ENCODE measurements around the gene SCN2A.

SCN2A gene

DNA sequence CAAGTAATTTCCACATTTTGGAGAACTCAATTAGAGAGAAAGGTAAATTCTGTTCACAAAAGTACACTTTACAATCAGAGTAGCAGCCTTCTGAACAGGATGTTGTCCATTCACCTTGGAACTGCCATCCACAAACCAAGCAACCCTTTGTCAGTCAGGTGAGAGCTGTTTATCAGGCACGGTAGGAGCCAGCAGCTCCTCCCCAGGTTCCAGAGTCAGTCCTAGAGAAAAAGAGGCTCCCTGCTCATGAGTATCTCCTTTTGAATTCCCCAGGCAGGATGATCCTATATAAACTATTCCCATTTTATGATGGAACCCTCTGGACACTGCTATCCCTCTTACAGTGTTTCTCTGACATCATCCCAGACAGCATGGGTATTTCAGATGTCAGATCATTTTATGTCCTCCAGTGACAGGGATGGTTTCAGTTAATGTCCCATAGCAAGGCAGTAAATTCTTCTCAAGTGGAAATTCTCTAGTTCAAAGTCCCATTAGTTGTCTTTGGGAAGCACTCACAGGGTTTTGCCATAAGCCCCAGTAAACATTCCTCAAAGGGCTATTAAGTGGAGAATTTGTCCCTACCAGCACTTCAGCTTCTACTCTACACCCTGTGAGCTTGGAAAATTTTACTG lies 195.8 kb downstream of the SCN2A start:
- Histone ChIP-seq H3K9me3 (ENCODE audit: severe bottlenecking) (no peaks in the 10 kb centered on the region), H3K4me1 (ENCODE audit: insufficient read depth, poor library complexity, severe bottlenecking) (no peaks in the 10 kb centered on the region), H3K27me3 (ENCODE audit: insufficient read depth, poor library complexity, severe bottlenecking) (no peaks in the 10 kb centered on the region), H3K36me3 (ENCODE audit: low read depth) (no peaks in the 10 kb centered on the region), H3K27ac (ENCODE audit: poor library complexity, severe bottlenecking) (no peak overlapping the region), H3K4me3 (ENCODE audit: severe bottlenecking) (no peak overlapping the region)
- DNase-seq (ENCODE audit: low spot score) = no peak
- no peak for ATAC-seq (ENCODE audit: low read depth)
- TF ChIP-seq, protein P1, sequence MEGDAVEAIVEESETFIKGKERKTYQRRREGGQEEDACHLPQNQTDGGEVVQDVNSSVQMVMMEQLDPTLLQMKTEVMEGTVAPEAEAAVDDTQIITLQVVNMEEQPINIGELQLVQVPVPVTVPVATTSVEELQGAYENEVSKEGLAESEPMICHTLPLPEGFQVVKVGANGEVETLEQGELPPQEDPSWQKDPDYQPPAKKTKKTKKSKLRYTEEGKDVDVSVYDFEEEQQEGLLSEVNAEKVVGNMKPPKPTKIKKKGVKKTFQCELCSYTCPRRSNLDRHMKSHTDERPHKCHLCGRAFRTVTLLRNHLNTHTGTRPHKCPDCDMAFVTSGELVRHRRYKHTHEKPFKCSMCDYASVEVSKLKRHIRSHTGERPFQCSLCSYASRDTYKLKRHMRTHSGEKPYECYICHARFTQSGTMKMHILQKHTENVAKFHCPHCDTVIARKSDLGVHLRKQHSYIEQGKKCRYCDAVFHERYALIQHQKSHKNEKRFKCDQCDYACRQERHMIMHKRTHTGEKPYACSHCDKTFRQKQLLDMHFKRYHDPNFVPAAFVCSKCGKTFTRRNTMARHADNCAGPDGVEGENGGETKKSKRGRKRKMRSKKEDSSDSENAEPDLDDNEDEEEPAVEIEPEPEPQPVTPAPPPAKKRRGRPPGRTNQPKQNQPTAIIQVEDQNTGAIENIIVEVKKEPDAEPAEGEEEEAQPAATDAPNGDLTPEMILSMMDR (IDR thresholded peaks at IDR 0.05; ENCODE audit: poor library complexity, severe bottlenecking) = no peak

DNA sequence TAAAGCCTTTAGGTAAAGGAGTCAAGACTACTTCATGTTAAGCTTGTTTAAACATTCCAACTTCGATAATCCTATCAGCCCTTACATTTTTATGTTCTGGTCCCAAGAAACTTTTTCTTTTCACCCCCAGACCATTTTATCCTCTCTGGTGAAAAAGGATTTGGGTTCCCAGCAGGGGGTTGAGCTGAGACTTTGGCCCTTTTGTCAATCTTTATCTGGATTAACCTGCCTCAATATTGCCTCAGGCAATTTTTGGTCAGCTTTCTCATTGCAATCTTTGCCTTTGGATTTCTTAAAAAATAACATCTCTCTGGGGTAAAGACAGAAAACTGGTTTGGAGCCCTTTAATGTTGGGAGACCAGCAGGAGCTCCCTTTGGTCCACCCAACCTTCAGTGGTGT lies 196.4 kb downstream of the SCN2A start:
- TF ChIP-seq, protein P1 (IDR thresholded peaks at IDR 0.05; ENCODE audit: poor library complexity, severe bottlenecking) = no peak

DNA sequence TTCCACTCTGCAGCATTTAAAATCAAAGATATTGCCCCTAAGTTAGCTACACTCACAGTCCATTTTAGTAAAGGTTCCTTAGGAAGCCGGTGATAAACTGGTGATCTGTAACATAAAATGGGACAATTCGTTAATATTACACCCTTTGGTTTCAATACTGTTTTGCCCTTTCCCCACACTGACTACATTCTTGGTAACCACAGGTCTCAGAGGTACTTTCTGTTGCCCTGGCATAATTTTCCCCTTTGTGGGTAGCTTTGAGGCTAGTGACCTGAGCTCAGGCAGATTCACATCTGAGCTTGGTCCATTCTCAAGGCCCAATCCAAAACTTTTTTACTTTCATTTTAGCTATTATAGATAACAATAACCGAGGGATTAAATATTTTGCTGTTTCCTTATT lies 197.3 kb downstream of the SCN2A start:
- Histone ChIP-seq H3K9me3 (ENCODE audit: severe bottlenecking) (no peaks in the 10 kb centered on the region), H3K27me3 (ENCODE audit: insufficient read depth, poor library complexity, severe bottlenecking) (no peaks in the 10 kb centered on the region), H3K4me1 (ENCODE audit: insufficient read depth, poor library complexity, severe bottlenecking) (no peaks in the 10 kb centered on the region), H3K36me3 (ENCODE audit: low read depth) (no peaks in the 10 kb centered on the region), H3K27ac (ENCODE audit: poor library complexity, severe bottlenecking) (no peak overlapping the region), H3K4me3 (ENCODE audit: severe bottlenecking) (no peak overlapping the region)
- TF ChIP-seq, protein P1 (IDR thresholded peaks at IDR 0.05; ENCODE audit: poor library complexity, severe bottlenecking) = no peak
- no peak for DNase-seq (ENCODE audit: low spot score)
- no peak for ATAC-seq (ENCODE audit: low read depth)

More for the DNA sequence above, 196.4 kb downstream of the SCN2A start:
- Histone ChIP-seq H3K27ac (ENCODE audit: poor library complexity, severe bottlenecking) (no peak overlapping the region), H3K27me3 (ENCODE audit: insufficient read depth, poor library complexity, severe bottlenecking) (no peaks in the 10 kb centered on the region), H3K4me1 (ENCODE audit: insufficient read depth, poor library complexity, severe bottlenecking) (no peaks in the 10 kb centered on the region), H3K4me3 (ENCODE audit: severe bottlenecking) (no peak overlapping the region), H3K36me3 (ENCODE audit: low read depth) (no peaks in the 10 kb centered on the region), H3K9me3 (ENCODE audit: severe bottlenecking) (no peaks in the 10 kb centered on the region)
- ATAC-seq (ENCODE audit: low read depth) = no peak
- no peak for DNase-seq (ENCODE audit: low spot score)

DNA sequence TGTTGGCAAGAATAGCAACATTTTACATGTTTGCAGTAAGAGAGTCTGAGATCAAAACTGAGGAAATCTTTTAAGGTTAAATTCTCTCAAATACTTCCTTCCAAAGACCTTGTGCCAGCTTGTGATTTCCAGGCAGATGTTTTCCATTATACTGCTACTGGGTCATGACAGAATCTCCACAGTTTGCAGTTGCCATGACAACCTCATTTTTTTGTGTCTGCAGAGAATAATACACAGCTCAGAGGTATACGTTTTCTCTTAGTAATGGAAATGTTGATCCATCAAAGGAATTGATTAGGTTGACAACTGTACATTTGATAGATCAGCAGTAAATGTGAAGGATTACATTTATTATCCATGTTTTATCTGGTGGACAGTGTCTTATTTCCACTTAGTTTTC lies 201.2 kb downstream of the SCN2A start:
- Histone ChIP-seq H3K4me3 (ENCODE audit: severe bottlenecking) (no peak overlapping the region), H3K27ac (ENCODE audit: poor library complexity, severe bottlenecking) (no peak overlapping the region), H3K4me1 (ENCODE audit: insufficient read depth, poor library complexity, severe bottlenecking) (no peaks in the 10 kb centered on the region), H3K27me3 (ENCODE audit: insufficient read depth, poor library complexity, severe bottlenecking) (no peaks in the 10 kb centered on the region), H3K9me3 (ENCODE audit: severe bottlenecking) (no peaks in the 10 kb centered on the region), H3K36me3 (ENCODE audit: low read depth) (no peaks in the 10 kb centered on the region)
- no peak for ATAC-seq (ENCODE audit: low read depth)
- TF ChIP-seq, protein P1 (IDR thresholded peaks at IDR 0.05; ENCODE audit: poor library complexity, severe bottlenecking) = no peak
- no peak for DNase-seq (ENCODE audit: low spot score)
